A673 (cell line): ENCODE results near the gene GPATCH2L. TPM values are rescaled to one million over a fixed set of nuclear protein-coding genes. Genes with fewer than 3 reads are reported as not detected.

ENCODE experiments used
- BruUV-seq: library from RNA; stranded (reverse); fragments of 400-500 nt; replicated peaks from 2 replicates; lab custom pipeline; 2021; lab: Mats Ljungman, UMichigan
- CTCF ChIA-PET: fragments of 300-600 bp; sonication (Branson Sonifier 250); formaldehyde crosslinking; loops from one replicate; lab custom pipeline; 2022; ENCODE audit warnings: antibody characterized with exemption; lab: Charles Lee
- POLR2A ChIA-PET: fragments of 300-600 bp; sonication (Branson Sonifier 250); formaldehyde crosslinking; loops from one replicate; lab custom pipeline; 2022; ENCODE audit warnings: antibody characterized with exemption; ENCODE audit not compliant: low non-redundant PET; lab: Charles Lee
- DNase-seq: peaks from one replicate; pipeline ENCODE4 v3.0.0-alpha.2; 2015; ENCODE audit warnings: low spot score
- H3K27ac ChIP-seq: fragments of 200-600 bp; sonication (generic); 2 replicates; pipeline ENCODE4 v1.5.1; 2016; ENCODE audit warnings: mixed run types, low read depth, mild to moderate bottlenecking, mixed read lengths, antibody characterized with exemption, low read length; ENCODE audit not compliant: poor library complexity, severe bottlenecking
- H3K27me3 ChIP-seq: fragments of 200-600 bp; sonication (generic); replicated peaks from 2 replicates; pipeline ENCODE4 v1.6.1; 2017; ENCODE audit warnings: mixed run types, low read depth, mild to moderate bottlenecking, mixed read lengths, antibody characterized with exemption, low read length; ENCODE audit not compliant: insufficient read depth, poor library complexity
- H3K36me3 ChIP-seq: fragments of 200-600 bp; sonication (generic); 2 replicates; pipeline ENCODE4 v1.6.1; 2016; ENCODE audit warnings: mixed run types, mild to moderate bottlenecking, mixed read lengths, antibody characterized with exemption, low read length; ENCODE audit not compliant: insufficient read depth, poor library complexity, severe bottlenecking
- H3K4me1 ChIP-seq: fragments of 200-600 bp; sonication (generic); 2 replicates; pipeline ENCODE4 v1.6.1; 2017; ENCODE audit warnings: mixed run types, mild to moderate bottlenecking, mixed read lengths, antibody characterized with exemption, low read length; ENCODE audit not compliant: insufficient read depth, poor library complexity, severe bottlenecking
- H3K4me3 ChIP-seq: fragments of 200-600 bp; sonication (generic); 2 replicates; pipeline ENCODE4 v1.5.1; 2016; ENCODE audit warnings: low read depth, mixed run types, mild to moderate bottlenecking, mixed read lengths, low read length; ENCODE audit not compliant: poor library complexity, severe bottlenecking
- H3K9me3 ChIP-seq: fragments of 200-600 bp; sonication (generic); 2 replicates; pipeline ENCODE4 v1.6.1; 2016; ENCODE audit warnings: mixed run types, low read depth, mild to moderate bottlenecking, mixed read lengths, antibody characterized with exemption, low read length; ENCODE audit not compliant: poor library complexity, severe bottlenecking
- EZH2 ChIP-seq: fragments of 200-600 bp; sonication (generic); IDR thresholded peaks from 2 replicates; pipeline ENCODE4 v1.6.1; 2017; ENCODE audit warnings: borderline replicate concordance, low read depth, mild to moderate bottlenecking, mixed read lengths, antibody characterized with exemption, low read length; ENCODE audit not compliant: poor library complexity, severe bottlenecking
- intact Hi-C: fragments of 100-400 bp; cut with micrococcal nuclease; formaldehyde crosslinking; loops from one replicate; pipeline ENCODE4 v1.10.0; 2022; ENCODE audit not compliant: unreplicated experiment
- total RNA-seq: library from RNA; stranded (reverse); gene quantifications from 2 replicates; pipeline ENCODE4 v1.2.3, GENCODE V29; 2021
- TF ChIP-seq, protein P1 (sequence below): fragments of 300-800, 200-600 bp; sonication (generic); conservative IDR thresholded peaks from 2 replicates; pipeline ENCODE4 v1.5.1; 2017; ENCODE audit warnings: low read depth, mild to moderate bottlenecking, antibody characterized with exemption, low read length, moderate library complexity, mixed read lengths

GPATCH2L gene
- total RNA-seq, 1 experiment from 2014 or later: 60.3 TPM

GRCh38 chr14:76194327-76194726 lies 42.6 kb downstream of the GPATCH2L start:
- DNase-seq: no peak
- intact Hi-C loops: no loop called here
- H3K27me3 ChIP-seq: no peaks in the 10 kb centered on the region
- peaks cover 30% of the 10 kb centered on the region for H3K36me3 ChIP-seq
- H3K9me3 ChIP-seq: no peaks in the 10 kb centered on the region
- H3K4me3 ChIP-seq: no peak overlapping the region
- H3K27ac ChIP-seq: no peak overlapping the region
- CTCF ChIA-PET: no interaction called here
- H3K4me1 ChIP-seq: no peaks in the 10 kb centered on the region
- POLR2A ChIA-PET: no interaction called here
- TF ChIP-seq, protein P1, sequence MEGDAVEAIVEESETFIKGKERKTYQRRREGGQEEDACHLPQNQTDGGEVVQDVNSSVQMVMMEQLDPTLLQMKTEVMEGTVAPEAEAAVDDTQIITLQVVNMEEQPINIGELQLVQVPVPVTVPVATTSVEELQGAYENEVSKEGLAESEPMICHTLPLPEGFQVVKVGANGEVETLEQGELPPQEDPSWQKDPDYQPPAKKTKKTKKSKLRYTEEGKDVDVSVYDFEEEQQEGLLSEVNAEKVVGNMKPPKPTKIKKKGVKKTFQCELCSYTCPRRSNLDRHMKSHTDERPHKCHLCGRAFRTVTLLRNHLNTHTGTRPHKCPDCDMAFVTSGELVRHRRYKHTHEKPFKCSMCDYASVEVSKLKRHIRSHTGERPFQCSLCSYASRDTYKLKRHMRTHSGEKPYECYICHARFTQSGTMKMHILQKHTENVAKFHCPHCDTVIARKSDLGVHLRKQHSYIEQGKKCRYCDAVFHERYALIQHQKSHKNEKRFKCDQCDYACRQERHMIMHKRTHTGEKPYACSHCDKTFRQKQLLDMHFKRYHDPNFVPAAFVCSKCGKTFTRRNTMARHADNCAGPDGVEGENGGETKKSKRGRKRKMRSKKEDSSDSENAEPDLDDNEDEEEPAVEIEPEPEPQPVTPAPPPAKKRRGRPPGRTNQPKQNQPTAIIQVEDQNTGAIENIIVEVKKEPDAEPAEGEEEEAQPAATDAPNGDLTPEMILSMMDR: no peak
- TF ChIP-seq EZH2: no peak
- no TSS peak for BruUV-seq

DNA sequence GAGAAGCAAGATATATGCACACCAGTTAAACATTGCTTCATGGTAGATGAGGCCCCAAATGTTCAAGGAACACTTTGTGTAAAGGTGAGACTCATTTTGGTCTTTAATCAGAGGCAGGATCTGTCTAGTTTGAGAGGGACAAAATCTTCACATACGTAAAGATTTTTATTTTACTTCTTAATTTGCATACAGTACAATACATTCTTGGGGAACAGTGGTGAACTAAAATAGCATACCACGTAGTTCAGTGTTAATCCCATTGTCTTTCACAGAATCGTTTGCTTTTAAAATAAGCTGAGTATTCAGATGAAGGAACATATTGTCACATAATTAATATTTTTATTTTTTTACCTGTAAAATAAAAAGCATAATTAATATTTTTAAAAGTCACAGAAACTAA lies 43.3 kb downstream of the GPATCH2L start:
- H3K27me3 ChIP-seq: no peaks in the 10 kb centered on the region
- no peak for DNase-seq
- intact Hi-C loops: no loop called here
- H3K4me3 ChIP-seq: no peak overlapping the region
- H3K27ac ChIP-seq: no peak overlapping the region
- no peaks in the 10 kb centered on the region for H3K9me3 ChIP-seq
- peaks cover 30% of the 10 kb centered on the region for H3K36me3 ChIP-seq
- no TSS peak for BruUV-seq
- POLR2A ChIA-PET: no interaction called here
- CTCF ChIA-PET: no interaction called here
- no peaks in the 10 kb centered on the region for H3K4me1 ChIP-seq
- no peak for TF ChIP-seq EZH2
- TF ChIP-seq, protein P1: no peak

- TF ChIP-seq, protein P1: no peak
- TF ChIP-seq EZH2: no peak
- DNase-seq: no peak
- no peaks in the 10 kb centered on the region for H3K27me3 ChIP-seq
- no peaks in the 10 kb centered on the region for H3K4me1 ChIP-seq
- H3K27ac ChIP-seq: no peak overlapping the region
- intact Hi-C loops: no loop called here
- CTCF ChIA-PET: no interaction called here
- H3K4me3 ChIP-seq: no peak overlapping the region
- POLR2A ChIA-PET: no interaction called here
- BruUV-seq: no TSS peak
- H3K9me3 ChIP-seq: no peaks in the 10 kb centered on the region
- peaks cover 36% of the 10 kb centered on the region for H3K36me3 ChIP-seq
These were observed 45.4 kb downstream of the GPATCH2L start for GRCh38 chr14:76196980-76197695.
